ENCODE measurements around the gene SNTG2.

GRCh38 chr2:1405124-1405523, 454.5 kb downstream of the SNTG2 start:
- TF ChIP-seq CTCF (IDR thresholded peaks at IDR 0.05): no peak
- no peak for TF ChIP-seq POLR2A (IDR thresholded peaks at IDR 0.05)
